Left forelimb (tissue), 1 donor: ENCODE results near the gene RGS17.
"Not testable (repeated sequence)": the region's sequence is repeated elsewhere in the genome, so short reads cannot be mapped to it uniquely, and the experiment has no call there.

Experiments
- DNase-seq: peaks from one replicate; pipeline ENCODE4 v3.0.0-alpha.2; 2018; ENCODE audit warnings: low spot score

Gene RGS17

GRCh38 chr6:153131037-153131981, at the start of gene RGS17:
TSS of gene RGS17 (minus strand) at chr6:153131282. CDS start at chr6:153044018, 87,264 bp downstream.
- peak; percentile 83 for DNase-seq

- no peak for DNase-seq
These were observed 41.7 kb upstream of the RGS17 start for GRCh38 chr6:153172815-153173214.

- no peak for DNase-seq
These were observed 39.4 kb upstream of the RGS17 start for GRCh38 chr6:153170511-153170910.

GRCh38 chr6:153167907-153168306, 36.8 kb upstream of the RGS17 start:
- DNase-seq: no peak

- no peak for DNase-seq
These were observed 36.2 kb upstream of the RGS17 start for GRCh38 chr6:153167061-153167891.

GRCh38 chr6:153162646-153163045, 31.6 kb upstream of the RGS17 start:
- DNase-seq: no peak

GRCh38 chr6:153162172-153162571, 31.1 kb upstream of the RGS17 start:
- no peak for DNase-seq

GRCh38 chr6:153160221-153160620, 29.1 kb upstream of the RGS17 start:
- no peak for DNase-seq

GRCh38 chr6:153150752-153151440, 19.8 kb upstream of the RGS17 start:
- no peak for DNase-seq

GRCh38 chr6:153150371-153150751, 19.3 kb upstream of the RGS17 start:
- DNase-seq: no peak

- no peak for DNase-seq
These were observed 18.8 kb upstream of the RGS17 start for GRCh38 chr6:153149891-153150290.

GRCh38 chr6:153146413-153146812, 15.3 kb upstream of the RGS17 start:
- no peak for DNase-seq

- DNase-seq: no peak
These were observed 14.5 kb upstream of the RGS17 start for GRCh38 chr6:153145591-153145990.

GRCh38 chr6:153143200-153143599, 12.1 kb upstream of the RGS17 start:
- no peak for DNase-seq

- no peak for DNase-seq
These were observed 9.2 kb upstream of the RGS17 start for GRCh38 chr6:153140299-153140698.

GRCh38 chr6:153138930-153139329, 7.8 kb upstream of the RGS17 start:
- no peak for DNase-seq

- DNase-seq: no peak
These were observed 4.6 kb upstream of the RGS17 start for GRCh38 chr6:153135681-153136080.

- not testable (repeated sequence) for DNase-seq
These were observed 2.6 kb upstream of the RGS17 start for GRCh38 chr6:153133667-153134066.

- no peak for DNase-seq
These were observed 506 bp downstream of the RGS17 start for GRCh38 chr6:153130515-153131036.

GRCh38 chr6:153129873-153130514, 1.1 kb downstream of the RGS17 start:
- DNase-seq: no peak

- DNase-seq: no peak
These were observed 4.9 kb downstream of the RGS17 start for GRCh38 chr6:153126218-153126617.

- no peak for DNase-seq
These were observed 6.0 kb downstream of the RGS17 start for GRCh38 chr6:153125032-153125431.
